GM19025 (cell line): ENCODE results near the gene JAG1.
A peak's percentile ranks its signal among the peaks of the same experiment; 100 is the strongest.

ENCODE experiments used
- ATAC-seq: cut with Tn5 transposase; IDR thresholded peaks from one replicate; pipeline ENCODE4 v1.9.1; 2021; ENCODE audit warnings: mild to moderate bottlenecking, low read depth, moderate library complexity; ENCODE audit not compliant: unreplicated experiment

JAG1 gene

GRCh38 chr20:10673842-10674683 lies at the start of gene JAG1:
TSS of gene JAG1 (minus strand) at chr20:10673999. CDS start at chr20:10673530, 469 bp downstream.
- peak; percentile 54 for ATAC-seq

- no peak for ATAC-seq
These were observed 48.2 kb upstream of the JAG1 start for GRCh38 chr20:10721976-10722375.

- no peak for ATAC-seq
These were observed 47.5 kb upstream of the JAG1 start for GRCh38 chr20:10721137-10721896.

GRCh38 chr20:10720565-10720964 lies 46.8 kb upstream of the JAG1 start:
- ATAC-seq, result no peak

- no peak for ATAC-seq
These were observed 46.1 kb upstream of the JAG1 start for GRCh38 chr20:10719740-10720385.

GRCh38 chr20:10718661-10719060 lies 44.9 kb upstream of the JAG1 start:
- ATAC-seq, result no peak

GRCh38 chr20:10716855-10717254 lies 43.1 kb upstream of the JAG1 start:
- ATAC-seq, result no peak

GRCh38 chr20:10715035-10715434 lies 41.2 kb upstream of the JAG1 start:
- ATAC-seq, result no peak

- ATAC-seq, result no peak
These were observed 40.6 kb upstream of the JAG1 start for GRCh38 chr20:10714236-10714975.

GRCh38 chr20:10713161-10713560 lies 39.4 kb upstream of the JAG1 start:
- ATAC-seq, result no peak

GRCh38 chr20:10711903-10712451 lies 38.2 kb upstream of the JAG1 start:
- ATAC-seq, result no peak

GRCh38 chr20:10710991-10711775 lies 37.4 kb upstream of the JAG1 start:
- ATAC-seq, result no peak

- ATAC-seq, result no peak
These were observed 36.1 kb upstream of the JAG1 start for GRCh38 chr20:10709916-10710315.

- no peak for ATAC-seq
These were observed 34.8 kb upstream of the JAG1 start for GRCh38 chr20:10708351-10709185.

GRCh38 chr20:10707791-10708190 lies 34.0 kb upstream of the JAG1 start:
- ATAC-seq, result no peak

GRCh38 chr20:10707068-10707467 lies 33.3 kb upstream of the JAG1 start:
- no peak for ATAC-seq

- no peak for ATAC-seq
These were observed 32.6 kb upstream of the JAG1 start for GRCh38 chr20:10706460-10706811.

GRCh38 chr20:10705801-10706459 lies 32.1 kb upstream of the JAG1 start:
- no peak for ATAC-seq
